Activated CD4-positive, alpha-beta T cell treated with anti-CD3 and anti-CD28 coated beads for 36 hours (primary cell): Measurements from ENCODE around the gene MISP. TPM values are rescaled to one million over a fixed set of nuclear protein-coding genes. Genes with fewer than 3 reads are reported as not detected.
A peak's percentile ranks its signal among the peaks of the same experiment; 100 is the strongest.
"Not testable (repeated sequence)": the region's sequence is repeated elsewhere in the genome, so short reads cannot be mapped to it uniquely, and the experiment has no call there.

ENCODE experiments used
- ATAC-seq: fragments of 200-7000 bp; cut with Tn5 transposase; one replicate; pipeline ENCODE4 v1.10.0; 2021; ENCODE audit warnings: mild to moderate bottlenecking, moderate library complexity
- CTCF ChIA-PET: fragments of 350-600 bp; sonication (Branson Sonifier 250); formaldehyde crosslinking; loops from one replicate; lab custom pipeline; 2021; ENCODE audit warnings: antibody characterized with exemption; lab: Charles Lee
- POLR2A ChIA-PET: fragments of 350-600 bp; sonication (Branson Sonifier 250); formaldehyde crosslinking; loops from one replicate; lab custom pipeline; 2021; ENCODE audit warnings: antibody characterized with exemption, inconsistent platforms; lab: Charles Lee
- DNase-seq: peaks from one replicate; pipeline ENCODE4 v3.0.0-alpha.2; 2020
- H3K27ac Mint-ChIP-seq: one replicate; pipeline ENCODE4 v1.8.0; 2021; ENCODE audit warnings: mixed read lengths
- H3K27me3 Mint-ChIP-seq: one replicate; pipeline ENCODE4 v1.8.0; 2021; ENCODE audit warnings: mixed read lengths
- H3K36me3 Mint-ChIP-seq: one replicate; pipeline ENCODE4 v1.8.0; 2021; ENCODE audit warnings: low read depth, mixed read lengths
- H3K4me1 Mint-ChIP-seq: one replicate; pipeline ENCODE4 v1.8.0; 2021; ENCODE audit warnings: mixed read lengths
- H3K4me3 Mint-ChIP-seq: one replicate; pipeline ENCODE4 v1.8.0; 2021; ENCODE audit warnings: mild to moderate bottlenecking, moderate library complexity, mixed read lengths
- H3K9me3 Mint-ChIP-seq: one replicate; pipeline ENCODE4 v1.8.0; 2021; ENCODE audit warnings: low read depth, mixed read lengths
- intact Hi-C, 2 experiments: fragments of 100-400 bp; cut with DNase I in 1 of 2; cut with micrococcal nuclease in 1 of 2; formaldehyde crosslinking; loops; one replicate each; pipeline versions ENCODE4 v1.14.2 to v1.15.1; 2022 to 2024; cut with DNase I, micrococcal nuclease
- total RNA-seq, 2 experiments: library from RNA; stranded (reverse); gene quantifications; one replicate each; pipeline ENCODE4 v1.2.3, GENCODE V29; 2021

Gene MISP
- under 1 TPM in 1 of 2 experiments, not detected in 1; 0.07 TPM for total RNA-seq

GRCh38 chr19:750640-751423, at the start of gene MISP:
Gene MISP (plus strand): TSS chr19:751112. CDS start chr19:756947, 5,835 bp downstream.
- H3K27me3 Mint-ChIP-seq, result no peaks in the 10 kb centered on the region
- no peaks in the 10 kb centered on the region for H3K9me3 Mint-ChIP-seq
- H3K27ac Mint-ChIP-seq, result no peak within 1 kb of the TSS
- ATAC-seq (no peak), DNase-seq (no peak)
- intact Hi-C loops, result no loop called here
- ChIA-PET POLR2A (no interaction called here), CTCF (no interaction called here)
- H3K4me3 Mint-ChIP-seq, result no peak within 1 kb of the TSS
- H3K36me3 Mint-ChIP-seq, result no peaks in the 10 kb centered on the region
- H3K4me1 Mint-ChIP-seq, result peaks cover 3% of the 10 kb centered on the region

- intact Hi-C loops, result loop anchor here (1.0 to 5.0 kb wide), 2 partner anchors 23 to 34 kb away; no protein-coding TSS in a partner anchor
- DNase-seq, H3K9me3 Mint-ChIP-seq, H3K4me3 Mint-ChIP-seq, ATAC-seq, H3K36me3 Mint-ChIP-seq, H3K4me1 Mint-ChIP-seq, POLR2A ChIA-PET: not testable (repeated sequence)
- Mint-ChIP-seq H3K27me3 (peaks cover 14% of the 10 kb centered on the region), H3K27ac (peak overlapping the region; percentile 19)
- CTCF ChIA-PET, result interaction anchor here (0.6 to 1.0 kb wide), 4 partner anchors 68 to 599 kb away, joined by 3 read pairs; partner anchors contain the start of gene MED16
Observed at GRCh38 chr19:702847-703246, 48.1 kb upstream of the MISP start.

GRCh38 chr19:703329-703650, 47.6 kb upstream of the MISP start:
- H3K4me1 Mint-ChIP-seq, result peaks cover 6% of the 10 kb centered on the region
- intact Hi-C loops, result loop anchor here (1.0 to 5.0 kb wide), 2 partner anchors 23 to 34 kb away; no protein-coding TSS in a partner anchor
- peak overlapping the region; percentile 19 for H3K27ac Mint-ChIP-seq
- CTCF ChIA-PET, result interaction anchor here (0.6 to 1.0 kb wide), 4 partner anchors 68 to 599 kb away, joined by 3 read pairs; partner anchors contain the start of gene MED16
- H3K4me3 Mint-ChIP-seq, result no peak overlapping the region
- no peak for DNase-seq
- H3K36me3 Mint-ChIP-seq, result no peaks in the 10 kb centered on the region
- no peak for ATAC-seq
- POLR2A ChIA-PET, result no interaction called here
- H3K27me3 Mint-ChIP-seq, result peaks cover 14% of the 10 kb centered on the region
- peaks cover 2% of the 10 kb centered on the region for H3K9me3 Mint-ChIP-seq

- peaks cover 14% of the 10 kb centered on the region for H3K27me3 Mint-ChIP-seq
- ATAC-seq (peak; percentile 74), DNase-seq (peak; percentile 90)
- intact Hi-C loops, result loop anchor here (1.0 to 5.0 kb wide), 6 partner anchors 23 to 287 kb away; no protein-coding TSS in a partner anchor
- ChIA-PET CTCF (interaction anchor here (1.0 kb wide), 2 partner anchors 67 to 189 kb away, joined by 3 read pairs; partner anchors contain the start of gene MED16), POLR2A (interaction anchor here (0.7 kb wide), 1 partner anchor 193 kb away, joined by 3 read pairs; no protein-coding TSS in a partner anchor)
- no peak overlapping the region for H3K27ac Mint-ChIP-seq
- H3K9me3 Mint-ChIP-seq, result peaks cover 2% of the 10 kb centered on the region
- no peak overlapping the region for H3K4me3 Mint-ChIP-seq
- no peaks in the 10 kb centered on the region for H3K36me3 Mint-ChIP-seq
- peaks cover 6% of the 10 kb centered on the region for H3K4me1 Mint-ChIP-seq
Observed at GRCh38 chr19:703651-704446, 47.1 kb upstream of the MISP start.

GRCh38 chr19:704447-704741, 46.5 kb upstream of the MISP start:
- ChIA-PET CTCF (interaction anchor here (0.7 kb wide), 1 partner anchor 309 kb away, joined by 3 read pairs; no protein-coding TSS in a partner anchor), POLR2A (interaction anchor here (0.7 kb wide), 1 partner anchor 194 kb away, joined by 3 read pairs; no protein-coding TSS in a partner anchor)
- DNase-seq (no peak), ATAC-seq (peak; percentile 6)
- intact Hi-C loops, result loop anchor here (1.0 to 5.0 kb wide), 5 partner anchors 24 to 287 kb away; no protein-coding TSS in a partner anchor
- no peak overlapping the region for H3K27ac Mint-ChIP-seq
- H3K36me3 Mint-ChIP-seq, result no peaks in the 10 kb centered on the region
- peaks cover 2% of the 10 kb centered on the region for H3K9me3 Mint-ChIP-seq
- no peak overlapping the region for H3K4me3 Mint-ChIP-seq
- H3K27me3 Mint-ChIP-seq, result peaks cover 12% of the 10 kb centered on the region
- H3K4me1 Mint-ChIP-seq, result peaks cover 6% of the 10 kb centered on the region

GRCh38 chr19:708154-709143, 42.5 kb upstream of the MISP start, which contains the start of gene PALM:
Gene PALM (plus strand): TSS chr19:708935. CDS start chr19:709147, 212 bp downstream.
- POLR2A ChIA-PET, result no interaction called here
- no peaks in the 10 kb centered on the region for H3K36me3 Mint-ChIP-seq
- DNase-seq (no peak), ATAC-seq (no peak)
- H3K4me1 Mint-ChIP-seq, result peaks cover 2% of the 10 kb centered on the region
- H3K4me3 Mint-ChIP-seq, result no peak within 1 kb of the TSS
- peaks cover 11% of the 10 kb centered on the region for H3K27me3 Mint-ChIP-seq
- H3K9me3 Mint-ChIP-seq, result no peaks in the 10 kb centered on the region
- CTCF ChIA-PET, result interaction anchor here (0.9 to 1.7 kb wide), 2 partner anchors 26 to 29 kb away, joined by 4 read pairs; no protein-coding TSS in a partner anchor
- no peak within 1 kb of the TSS for H3K27ac Mint-ChIP-seq
- intact Hi-C loops, result no loop called here

GRCh38 chr19:709196-709964, 41.5 kb upstream of the MISP start:
- POLR2A ChIA-PET, result no interaction called here
- Mint-ChIP-seq H3K36me3 (no peaks in the 10 kb centered on the region), H3K4me3 (no peak overlapping the region), H3K4me1 (no peaks in the 10 kb centered on the region), H3K27me3 (peaks cover 11% of the 10 kb centered on the region), H3K9me3 (no peaks in the 10 kb centered on the region), H3K27ac (no peak overlapping the region)
- ATAC-seq (no peak), DNase-seq (no peak)
- intact Hi-C loops, result no loop called here
- CTCF ChIA-PET, result interaction anchor here (1.7 kb wide), 1 partner anchor 25 kb away, joined by 4 read pairs; no protein-coding TSS in a partner anchor

GRCh38 chr19:709965-710571, 40.8 kb upstream of the MISP start:
- intact Hi-C loops, result no loop called here
- no peak overlapping the region for H3K27ac Mint-ChIP-seq
- no peak overlapping the region for H3K4me3 Mint-ChIP-seq
- no peak for DNase-seq
- peaks cover 11% of the 10 kb centered on the region for H3K27me3 Mint-ChIP-seq
- no peaks in the 10 kb centered on the region for H3K4me1 Mint-ChIP-seq
- ChIA-PET POLR2A (no interaction called here), CTCF (no interaction called here)
- no peaks in the 10 kb centered on the region for H3K9me3 Mint-ChIP-seq
- no peaks in the 10 kb centered on the region for H3K36me3 Mint-ChIP-seq
- ATAC-seq, result no peak

GRCh38 chr19:710767-711166, 40.1 kb upstream of the MISP start:
- peaks cover 5% of the 10 kb centered on the region for H3K9me3 Mint-ChIP-seq
- no peak overlapping the region for H3K4me3 Mint-ChIP-seq
- CTCF ChIA-PET, result no interaction called here
- H3K27ac Mint-ChIP-seq, result no peak overlapping the region
- no peaks in the 10 kb centered on the region for H3K36me3 Mint-ChIP-seq
- no peaks in the 10 kb centered on the region for H3K4me1 Mint-ChIP-seq
- no peak for DNase-seq
- POLR2A ChIA-PET, result no interaction called here
- H3K27me3 Mint-ChIP-seq, result peaks cover 14% of the 10 kb centered on the region
- intact Hi-C loops, result no loop called here
- ATAC-seq, result no peak

GRCh38 chr19:711254-711653, 39.7 kb upstream of the MISP start:
- DNase-seq (no peak), ATAC-seq (no peak)
- H3K9me3 Mint-ChIP-seq, result peaks cover 6% of the 10 kb centered on the region
- no peaks in the 10 kb centered on the region for H3K36me3 Mint-ChIP-seq
- H3K4me1 Mint-ChIP-seq, result no peaks in the 10 kb centered on the region
- no peak overlapping the region for H3K27ac Mint-ChIP-seq
- no peak overlapping the region for H3K4me3 Mint-ChIP-seq
- H3K27me3 Mint-ChIP-seq, result peaks cover 14% of the 10 kb centered on the region
- ChIA-PET CTCF (no interaction called here), POLR2A (no interaction called here)
- intact Hi-C loops, result no loop called here
